C4-2B (cell line): ENCODE data around the gene PRICKLE3.

Experiments
- ZFX ChIP-seq: fragments of 450-650 bp; IDR thresholded peaks from 2 replicates; pipeline ENCODE4 v1.6.1; 2017
- TF ChIP-seq, protein P1 (sequence below): fragments of 450-650 bp; conservative IDR thresholded peaks from 2 replicates; pipeline ENCODE4 v1.5.1; 2017; ENCODE audit warnings: mild to moderate bottlenecking

DNA sequence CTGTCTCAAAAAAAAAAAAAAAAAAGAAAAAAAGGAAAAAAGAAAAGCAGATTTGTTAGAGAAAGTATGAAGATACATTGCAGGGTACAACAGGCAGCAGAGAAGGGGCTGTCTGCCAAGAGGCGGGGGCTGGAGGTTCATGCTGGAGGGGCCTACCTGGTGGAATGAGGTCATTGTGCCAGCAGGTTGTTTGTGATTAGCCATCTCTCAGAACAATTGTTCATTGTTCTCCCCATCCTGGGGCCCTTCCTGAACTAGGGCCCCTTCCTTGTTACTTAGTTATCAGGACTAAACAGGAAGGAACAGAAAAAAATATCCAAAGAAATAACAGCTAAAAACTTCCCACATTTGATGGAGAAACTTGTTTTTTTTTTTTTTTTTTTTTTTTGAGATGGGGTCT lies 48.7 kb downstream of the PRICKLE3 start:
- TF ChIP-seq, protein P1, sequence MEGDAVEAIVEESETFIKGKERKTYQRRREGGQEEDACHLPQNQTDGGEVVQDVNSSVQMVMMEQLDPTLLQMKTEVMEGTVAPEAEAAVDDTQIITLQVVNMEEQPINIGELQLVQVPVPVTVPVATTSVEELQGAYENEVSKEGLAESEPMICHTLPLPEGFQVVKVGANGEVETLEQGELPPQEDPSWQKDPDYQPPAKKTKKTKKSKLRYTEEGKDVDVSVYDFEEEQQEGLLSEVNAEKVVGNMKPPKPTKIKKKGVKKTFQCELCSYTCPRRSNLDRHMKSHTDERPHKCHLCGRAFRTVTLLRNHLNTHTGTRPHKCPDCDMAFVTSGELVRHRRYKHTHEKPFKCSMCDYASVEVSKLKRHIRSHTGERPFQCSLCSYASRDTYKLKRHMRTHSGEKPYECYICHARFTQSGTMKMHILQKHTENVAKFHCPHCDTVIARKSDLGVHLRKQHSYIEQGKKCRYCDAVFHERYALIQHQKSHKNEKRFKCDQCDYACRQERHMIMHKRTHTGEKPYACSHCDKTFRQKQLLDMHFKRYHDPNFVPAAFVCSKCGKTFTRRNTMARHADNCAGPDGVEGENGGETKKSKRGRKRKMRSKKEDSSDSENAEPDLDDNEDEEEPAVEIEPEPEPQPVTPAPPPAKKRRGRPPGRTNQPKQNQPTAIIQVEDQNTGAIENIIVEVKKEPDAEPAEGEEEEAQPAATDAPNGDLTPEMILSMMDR = no peak
- TF ChIP-seq ZFX = no peak
